HG03097 (cell line): Measurements from ENCODE around the gene LCOR.

ENCODE experiments used
- ATAC-seq: cut with Tn5 transposase; IDR thresholded peaks from one replicate; pipeline ENCODE4 v1.9.1; 2021; ENCODE audit not compliant: unreplicated experiment, low FRiP score

Gene LCOR

GRCh38 chr10:96982149-96982930 lies 150.2 kb downstream of the LCOR start:
- ATAC-seq, result no peak

- ATAC-seq, result peak; percentile 68
Observed at GRCh38 chr10:96984541-96985131, 152.5 kb downstream of the LCOR start.

- no peak for ATAC-seq
Observed at GRCh38 chr10:96986200-96986856, 154.2 kb downstream of the LCOR start.

- no peak for ATAC-seq
Observed at GRCh38 chr10:96987141-96987841, 155.2 kb downstream of the LCOR start.

GRCh38 chr10:96987842-96988175 lies 155.7 kb downstream of the LCOR start:
- ATAC-seq, result no peak

GRCh38 chr10:96988426-96988825 lies 156.3 kb downstream of the LCOR start:
- no peak for ATAC-seq

- no peak for ATAC-seq
Observed at GRCh38 chr10:96991313-96991841, 159.3 kb downstream of the LCOR start.

- peak; percentile 52 for ATAC-seq
Observed at GRCh38 chr10:96992721-96993120, 160.6 kb downstream of the LCOR start.

GRCh38 chr10:96995851-96996250 lies 163.8 kb downstream of the LCOR start:
- no peak for ATAC-seq

GRCh38 chr10:96996275-96996965 lies 164.3 kb downstream of the LCOR start:
- ATAC-seq, result no peak

- ATAC-seq, result no peak
Observed at GRCh38 chr10:96998329-96998888, 166.3 kb downstream of the LCOR start.

GRCh38 chr10:96999337-96999736 lies 167.2 kb downstream of the LCOR start:
- ATAC-seq, result no peak

GRCh38 chr10:96999987-97000386 lies 167.9 kb downstream of the LCOR start:
- ATAC-seq, result no peak

- no peak for ATAC-seq
Observed at GRCh38 chr10:97000487-97001182, 168.5 kb downstream of the LCOR start.

- no peak for ATAC-seq
Observed at GRCh38 chr10:97001183-97001991, 169.3 kb downstream of the LCOR start.

GRCh38 chr10:97002670-97003069 lies 170.6 kb downstream of the LCOR start:
- ATAC-seq, result no peak

GRCh38 chr10:97003151-97003803 lies 171.2 kb downstream of the LCOR start:
- ATAC-seq, result no peak

GRCh38 chr10:97003804-97004201 lies 171.7 kb downstream of the LCOR start:
- no peak for ATAC-seq
